Esophagus squamous epithelium (tissue), 4 donors: Measurements from ENCODE around the gene ST7.
A peak's percentile ranks its signal among the peaks of the same experiment; 100 is the strongest.

ENCODE experiments used
- POLR2A ChIP-seq, 4 donors: fragments of 450-650 bp; IDR thresholded peaks; one replicate each; pipeline ENCODE4 v1.6.1; 2017; ENCODE audit warnings: antibody characterized with exemption in 4 of 4, mild to moderate bottlenecking in 4 of 4, moderate library complexity in 3 of 4
- TF ChIP-seq, protein P1 (sequence below), 6 experiments: fragments of 450-650 bp in 4 of 6; fragments of 200-600 bp in 2 of 6; sonication (generic) in 2 of 6; IDR thresholded peaks; one replicate each; pipeline ENCODE4 v1.5.1; 2016 to 2019; ENCODE audit warnings: antibody characterized with exemption in 6 of 6, mild to moderate bottlenecking in 4 of 6, moderate library complexity in 4 of 6

DNA sequence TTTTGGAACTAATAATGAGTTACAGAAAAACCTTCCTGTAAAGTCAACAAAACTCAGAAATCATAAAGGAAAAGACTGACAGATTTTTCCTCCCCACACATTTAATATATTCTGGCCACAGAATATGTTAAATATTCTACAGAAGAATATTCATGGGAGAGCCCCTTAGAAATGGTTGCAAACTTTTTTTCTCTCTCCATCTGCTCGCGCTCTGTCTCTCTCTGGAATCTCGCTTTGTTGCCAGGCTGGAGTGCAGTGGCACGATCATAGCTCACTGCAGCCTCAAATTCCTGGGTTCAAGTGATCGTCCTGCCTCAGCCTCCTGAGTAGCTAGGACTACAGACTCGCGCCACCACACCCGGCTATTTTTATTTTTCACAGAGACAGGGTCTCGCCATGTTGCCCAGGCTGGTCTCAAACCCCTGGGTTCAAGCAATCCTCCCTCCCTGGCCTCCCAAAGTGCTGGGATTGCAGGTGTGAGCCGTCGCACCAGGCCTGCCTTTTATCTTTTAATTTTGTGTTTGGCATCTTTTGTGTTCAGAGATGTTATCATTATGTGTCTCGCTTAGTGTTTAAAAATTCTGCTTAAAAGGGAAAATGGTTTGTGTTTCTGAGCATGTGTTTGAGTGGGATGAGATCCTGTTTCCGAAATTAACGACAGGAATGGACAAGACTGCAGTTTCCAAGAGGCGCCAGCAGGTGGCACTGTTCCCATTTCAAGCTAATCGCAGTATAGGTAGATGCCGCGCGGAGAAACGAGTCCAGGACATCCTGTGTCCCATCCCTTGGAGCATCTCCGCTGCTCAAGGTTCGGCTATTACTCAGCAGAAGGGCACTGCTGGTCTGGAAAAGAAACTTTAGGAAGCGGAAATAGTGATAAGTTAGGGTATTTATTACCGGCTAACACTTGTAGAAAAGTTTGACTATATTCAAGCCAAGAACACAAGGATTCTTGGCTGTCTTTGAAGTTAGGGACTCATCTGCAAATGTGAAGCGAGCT is 23.1 kb upstream of the ST7 start:
- TF ChIP-seq, protein P1, sequence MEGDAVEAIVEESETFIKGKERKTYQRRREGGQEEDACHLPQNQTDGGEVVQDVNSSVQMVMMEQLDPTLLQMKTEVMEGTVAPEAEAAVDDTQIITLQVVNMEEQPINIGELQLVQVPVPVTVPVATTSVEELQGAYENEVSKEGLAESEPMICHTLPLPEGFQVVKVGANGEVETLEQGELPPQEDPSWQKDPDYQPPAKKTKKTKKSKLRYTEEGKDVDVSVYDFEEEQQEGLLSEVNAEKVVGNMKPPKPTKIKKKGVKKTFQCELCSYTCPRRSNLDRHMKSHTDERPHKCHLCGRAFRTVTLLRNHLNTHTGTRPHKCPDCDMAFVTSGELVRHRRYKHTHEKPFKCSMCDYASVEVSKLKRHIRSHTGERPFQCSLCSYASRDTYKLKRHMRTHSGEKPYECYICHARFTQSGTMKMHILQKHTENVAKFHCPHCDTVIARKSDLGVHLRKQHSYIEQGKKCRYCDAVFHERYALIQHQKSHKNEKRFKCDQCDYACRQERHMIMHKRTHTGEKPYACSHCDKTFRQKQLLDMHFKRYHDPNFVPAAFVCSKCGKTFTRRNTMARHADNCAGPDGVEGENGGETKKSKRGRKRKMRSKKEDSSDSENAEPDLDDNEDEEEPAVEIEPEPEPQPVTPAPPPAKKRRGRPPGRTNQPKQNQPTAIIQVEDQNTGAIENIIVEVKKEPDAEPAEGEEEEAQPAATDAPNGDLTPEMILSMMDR (IDR thresholded peaks at IDR 0.05), result peak; percentile 84 to 96 (median 92)
- no peak for TF ChIP-seq POLR2A (IDR thresholded peaks at IDR 0.05)
